Measurements from ENCODE around the gene CDK7. TPM values are rescaled to one million over a fixed set of nuclear protein-coding genes. Genes with fewer than 3 reads are reported as not detected.

CDK7 gene
- total and polyA plus RNA-seq, 2 donors (not counting 1 experiment from before 2014, with no cell fraction given): 12.3 to 30.6 TPM

GRCh38 chr5:69265931-69266330, 31.2 kb downstream of the CDK7 start:
- Histone ChIP-seq H3K27me3 (replicated peaks in 1 of 4; ENCODE audit: control extremely low read depth in 1 of 4, control insufficient read depth in 3 of 4, insufficient read depth in 4 of 4, low read length in 3 of 4) (no peaks in the 10 kb centered on the region), H3K9me3 (ENCODE audit: control extremely low read depth in 1 of 3, control insufficient read depth in 2 of 3, insufficient read depth in 1 of 3, low read length in 2 of 3) (peaks cover 0 to 5% (median 0%) of the 10 kb centered on the region in 3 donors), H3K4me1 (ENCODE audit: control insufficient read depth in 2 of 2, insufficient read depth in 2 of 2, low read length in 2 of 2) (no peaks in the 10 kb centered on the region), H3K79me2 (ENCODE audit: control insufficient read depth, insufficient read depth, low read length) (no peaks in the 10 kb centered on the region), H4K20me1 (ENCODE audit: control insufficient read depth, insufficient read depth, low read length, poor library complexity, severe bottlenecking) (no peaks in the 10 kb centered on the region), H3K36me3 (replicated peaks in 1 of 2; ENCODE audit: control extremely low read depth in 1 of 2, control insufficient read depth in 1 of 2, extremely low read depth in 1 of 2, insufficient read depth in 2 of 2, low read length in 1 of 2) (peaks cover 11 to 59% of the 10 kb centered on the region in 2 experiments), H2AFZ (ENCODE audit: insufficient read depth, low read depth, low read length, poor library complexity, severe bottlenecking) (no peak overlapping the region), H3K27ac (ENCODE audit: low read length in 2 of 2) (no peak overlapping the region), H3K9ac (ENCODE audit: low read length) (no peak overlapping the region), H3K4me2 (replicated peaks; ENCODE audit: low read depth, low read length, poor library complexity, severe bottlenecking) (no peak overlapping the region), H3K4me3 (ENCODE audit: control extremely low read depth in 1 of 5, extremely low read depth in 1 of 5, insufficient read depth in 1 of 5, low read depth in 2 of 5, low read length in 4 of 5) (no peak overlapping the region)
- peaks cover 1% of the 10 kb centered on the region for H3K4me1 Mint-ChIP-seq
- no peaks in the 10 kb centered on the region for H3K27me3 Mint-ChIP-seq
- DNase-seq: peak; percentile 11
- CTCF ChIA-PET: interaction anchor here (1.0 to 1.4 kb wide), 2 partner anchors 13 to 72 kb away, joined by 3 to 4 read pairs; no protein-coding TSS in a partner anchor
- TF ChIP-seq CTCF (IDR thresholded peaks at IDR 0.05) (peak; percentile 16), EZH2 (IDR thresholded peaks at IDR 0.05; ENCODE audit: borderline replicate concordance, insufficient read depth, low read depth, low read length, poor library complexity, severe bottlenecking) (no peak)
- POLR2A ChIA-PET: no interaction called here
- no peak overlapping the region for H3K27ac Mint-ChIP-seq
- intact Hi-C loops (cut with micrococcal nuclease): no loop called here
- no peak overlapping the region for H3K4me3 Mint-ChIP-seq
- 98% methylated on average over 9 of the region's 11 CpGs for WGBS (ENCODE audit: insufficient coverage)
- ATAC-seq (ENCODE audit: low read depth): no peak
- no peaks in the 10 kb centered on the region for H3K9me3 Mint-ChIP-seq (ENCODE audit: insufficient read depth)

GRCh38 chr5:69268899-69269298, 34.2 kb downstream of the CDK7 start:
- Histone ChIP-seq H3K27ac (ENCODE audit: low read length in 2 of 2) (no peak overlapping the region), H2AFZ (ENCODE audit: insufficient read depth, low read depth, low read length, poor library complexity, severe bottlenecking) (no peak overlapping the region), H3K4me1 (ENCODE audit: control insufficient read depth in 2 of 2, insufficient read depth in 2 of 2, low read length in 2 of 2) (no peaks in the 10 kb centered on the region), H3K9ac (ENCODE audit: low read length) (no peak overlapping the region), H3K79me2 (ENCODE audit: control insufficient read depth, insufficient read depth, low read length) (no peaks in the 10 kb centered on the region), H3K27me3 (replicated peaks in 1 of 4; ENCODE audit: control extremely low read depth in 1 of 4, control insufficient read depth in 3 of 4, insufficient read depth in 4 of 4, low read length in 3 of 4) (no peaks in the 10 kb centered on the region), H3K4me3 (ENCODE audit: control extremely low read depth in 1 of 5, extremely low read depth in 1 of 5, insufficient read depth in 1 of 5, low read depth in 2 of 5, low read length in 4 of 5) (no peak overlapping the region), H3K36me3 (replicated peaks in 1 of 2; ENCODE audit: control extremely low read depth in 1 of 2, control insufficient read depth in 1 of 2, extremely low read depth in 1 of 2, insufficient read depth in 2 of 2, low read length in 1 of 2) (peaks cover 14 to 45% of the 10 kb centered on the region in 2 experiments), H3K9me3 (ENCODE audit: control extremely low read depth in 1 of 3, control insufficient read depth in 2 of 3, insufficient read depth in 1 of 3, low read length in 2 of 3) (peaks cover 0 to 5% (median 0%) of the 10 kb centered on the region in 3 donors), H3K4me2 (replicated peaks; ENCODE audit: low read depth, low read length, poor library complexity, severe bottlenecking) (no peak overlapping the region), H4K20me1 (ENCODE audit: control insufficient read depth, insufficient read depth, low read length, poor library complexity, severe bottlenecking) (no peaks in the 10 kb centered on the region)
- peak overlapping the region; percentile 13 for H3K27ac Mint-ChIP-seq
- no peak overlapping the region for H3K4me3 Mint-ChIP-seq
- ChIA-PET POLR2A (no interaction called here), CTCF (no interaction called here)
- intact Hi-C loops (cut with micrococcal nuclease): no loop called here
- peaks cover 4% of the 10 kb centered on the region for H3K4me1 Mint-ChIP-seq
- H3K9me3 Mint-ChIP-seq (ENCODE audit: insufficient read depth): no peaks in the 10 kb centered on the region
- WGBS (ENCODE audit: insufficient coverage): no CpG with 5 or more reads among the region's 5 CpGs
- DNase-seq: no peak
- no peak for TF ChIP-seq EZH2 (IDR thresholded peaks at IDR 0.05; ENCODE audit: borderline replicate concordance, insufficient read depth, low read depth, low read length, poor library complexity, severe bottlenecking)
- no peak for TF ChIP-seq CTCF (IDR thresholded peaks at IDR 0.05)
- no peaks in the 10 kb centered on the region for H3K27me3 Mint-ChIP-seq
- ATAC-seq (ENCODE audit: low read depth): no peak

Measured in B cell (primary cell).